Transverse colon (tissue), 4 donors: Measurements from ENCODE around the gene EYA4. TPM values are rescaled to one million over a fixed set of nuclear protein-coding genes. Genes with fewer than 3 reads are reported as not detected.

Experiments used
- DNase-seq: peaks from one replicate; pipeline ENCODE4 v3.0.0-alpha.2; 2019
- H3K27ac ChIP-seq, 4 donors: fragments of 200-600 bp; sonication (generic); 2 replicates each; pipeline ENCODE4 v1.5.1; 2016 to 2018; ENCODE audit warnings: inconsistent platforms in 4 of 4
- H3K27me3 ChIP-seq: fragments of 200-600 bp; sonication (generic); 2 replicates; pipeline ENCODE4 v1.5.1; 2017; ENCODE audit warnings: inconsistent platforms
- H3K36me3 ChIP-seq, 4 donors: fragments of 200-600 bp; sonication (generic); 2 replicates each; pipeline ENCODE4 v1.5.1; 2017 to 2019; ENCODE audit warnings: inconsistent platforms in 4 of 4
- H3K4me1 ChIP-seq, 4 donors: fragments of 200-600 bp; sonication (generic); 2 replicates each; pipeline ENCODE4 v1.5.1; 2017 to 2020; ENCODE audit warnings: inconsistent platforms in 4 of 4
- H3K4me3 ChIP-seq, 4 donors: fragments of 200-600 bp; sonication (generic); 1 replicate in 1 of 4; 2 replicates in 3 of 4; pipeline versions ENCODE4 v1.5.1 to v1.6.1; 2017 to 2019; ENCODE audit warnings: inconsistent platforms in 4 of 4
- H3K9me3 ChIP-seq, 2 donors: fragments of 200-600 bp; sonication (generic); 2 replicates each; pipeline ENCODE4 v1.5.1; 2017 to 2019; ENCODE audit warnings: inconsistent platforms in 2 of 2
- EP300 ChIP-seq: sonication (generic); formaldehyde crosslinking; IDR thresholded peaks from one replicate; pipeline ENCODE4 v1.6.1; 2017; ENCODE audit warnings: antibody characterized with exemption, low read depth
- POLR2A ChIP-seq: fragments of 450-650 bp; IDR thresholded peaks from one replicate; pipeline ENCODE4 v1.6.1; 2016; ENCODE audit warnings: antibody characterized with exemption, mild to moderate bottlenecking, moderate library complexity
- POLR2AphosphoS5 ChIP-seq, 3 donors: sonication (generic); formaldehyde crosslinking; IDR thresholded peaks; one replicate each; pipeline ENCODE4 v1.6.1; 2016; ENCODE audit warnings: antibody characterized with exemption in 3 of 3
- WGBS, 2 donors: methylation state at CpG; one replicate each; pipeline ENCODE4 v1.1.5; 2018; ENCODE audit warnings: low coverage in 1 of 2; 5-methylcytosine and 5-hydroxymethylcytosine counted together
- in situ Hi-C, 4 donors: fragments of 200-750 bp; cut with MboI; loops; one replicate each; pipeline versions ENCODE4 v1.15.0 to v1.15.1; 2017; ENCODE audit warnings: low sequenced_read_pairs in 3 of 4, low pct_ligation_motif_present in 1 of 4, low pct_unique_long_range_greater_than_20kb in 1 of 4
- intact Hi-C: fragments of 100-400 bp; cut with DNase I; formaldehyde crosslinking; loops from one replicate; pipeline ENCODE4 v1.15.1; 2023; ENCODE audit warnings: low total_unique reads
- total RNA-seq, 4 donors: library from RNA; depleted of rRNA; stranded (reverse); fragments of >200 nt; gene quantifications; one replicate each; pipeline ENCODE4 v1.1.0, GENCODE V29; 2016
- TF ChIP-seq, protein P1 (sequence below), 5 experiments: fragments of 200-600 bp in 3 of 5; fragments of 450-650 bp in 2 of 5; sonication (generic) in 3 of 5; IDR thresholded peaks; 1 replicate in 2 of 5; 2 replicates in 3 of 5; pipeline ENCODE4 v1.5.1; 2016 to 2017; ENCODE audit warnings: antibody characterized with exemption in 5 of 5, inconsistent platforms in 3 of 5, mild to moderate bottlenecking in 2 of 5, moderate library complexity in 1 of 5

EYA4 gene
- total RNA-seq, 4 donors from 2014 or later = 0.27 to 0.64 TPM; not detected in 2

DNA sequence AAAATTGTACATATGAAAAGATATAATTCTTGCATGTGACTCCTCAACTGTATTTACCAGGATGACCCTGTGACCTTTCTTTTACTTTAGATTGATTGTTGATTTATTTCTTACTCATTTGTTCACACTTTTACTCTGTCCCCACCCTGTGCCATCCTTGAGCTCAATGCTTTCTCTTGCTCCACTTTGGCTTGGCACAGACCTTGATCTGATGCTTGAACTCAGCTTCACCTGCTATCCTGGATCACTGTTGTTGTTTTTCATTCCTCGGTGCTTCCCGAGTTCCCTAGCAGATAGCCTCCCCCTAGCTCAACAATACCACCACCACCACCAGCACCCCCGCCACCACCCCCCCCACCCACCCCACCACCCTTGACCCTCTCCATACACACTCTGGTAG, 102.1 kb downstream of the EYA4 start:
- H3K36me3 ChIP-seq = no peaks in the 10 kb centered on the region
- in situ Hi-C loops = no loop called here
- H3K4me3 ChIP-seq = no peak overlapping the region
- intact Hi-C loops = no loop called here
- TF ChIP-seq POLR2AphosphoS5 (IDR thresholded peaks at IDR 0.05) (no peak), EP300 (no peak), POLR2A (no peak)
- TF ChIP-seq, protein P1, sequence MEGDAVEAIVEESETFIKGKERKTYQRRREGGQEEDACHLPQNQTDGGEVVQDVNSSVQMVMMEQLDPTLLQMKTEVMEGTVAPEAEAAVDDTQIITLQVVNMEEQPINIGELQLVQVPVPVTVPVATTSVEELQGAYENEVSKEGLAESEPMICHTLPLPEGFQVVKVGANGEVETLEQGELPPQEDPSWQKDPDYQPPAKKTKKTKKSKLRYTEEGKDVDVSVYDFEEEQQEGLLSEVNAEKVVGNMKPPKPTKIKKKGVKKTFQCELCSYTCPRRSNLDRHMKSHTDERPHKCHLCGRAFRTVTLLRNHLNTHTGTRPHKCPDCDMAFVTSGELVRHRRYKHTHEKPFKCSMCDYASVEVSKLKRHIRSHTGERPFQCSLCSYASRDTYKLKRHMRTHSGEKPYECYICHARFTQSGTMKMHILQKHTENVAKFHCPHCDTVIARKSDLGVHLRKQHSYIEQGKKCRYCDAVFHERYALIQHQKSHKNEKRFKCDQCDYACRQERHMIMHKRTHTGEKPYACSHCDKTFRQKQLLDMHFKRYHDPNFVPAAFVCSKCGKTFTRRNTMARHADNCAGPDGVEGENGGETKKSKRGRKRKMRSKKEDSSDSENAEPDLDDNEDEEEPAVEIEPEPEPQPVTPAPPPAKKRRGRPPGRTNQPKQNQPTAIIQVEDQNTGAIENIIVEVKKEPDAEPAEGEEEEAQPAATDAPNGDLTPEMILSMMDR (IDR thresholded peaks at IDR 0.05) = no peak
- no peak overlapping the region for H3K27ac ChIP-seq
- no peaks in the 10 kb centered on the region for H3K27me3 ChIP-seq
- no peak for DNase-seq
- WGBS, 2 donors = 65 to 77% methylated on average over 2 to 3 of the region's 3 CpGs
- no peaks in the 10 kb centered on the region for H3K9me3 ChIP-seq
- H3K4me1 ChIP-seq = no peaks in the 10 kb centered on the region

GRCh38 chr6:133348846-133349245, 107.7 kb downstream of the EYA4 start:
- TF ChIP-seq, protein P1 (IDR thresholded peaks at IDR 0.05) = no peak
- TF ChIP-seq EP300 = no peak
- TF ChIP-seq POLR2AphosphoS5 (IDR thresholded peaks at IDR 0.05) = no peak
- no peak for TF ChIP-seq POLR2A
- H3K27ac ChIP-seq = no peak overlapping the region
- DNase-seq = no peak
- H3K36me3 ChIP-seq = no peaks in the 10 kb centered on the region
- in situ Hi-C loops = no loop called here
- H3K4me1 ChIP-seq = no peaks in the 10 kb centered on the region
- 51 to 67% methylated on average over 3 of the region's 3 CpGs for WGBS, 2 donors
- H3K4me3 ChIP-seq = no peak overlapping the region
- no peaks in the 10 kb centered on the region for H3K9me3 ChIP-seq
- intact Hi-C loops = no loop called here
- H3K27me3 ChIP-seq = no peaks in the 10 kb centered on the region

DNA sequence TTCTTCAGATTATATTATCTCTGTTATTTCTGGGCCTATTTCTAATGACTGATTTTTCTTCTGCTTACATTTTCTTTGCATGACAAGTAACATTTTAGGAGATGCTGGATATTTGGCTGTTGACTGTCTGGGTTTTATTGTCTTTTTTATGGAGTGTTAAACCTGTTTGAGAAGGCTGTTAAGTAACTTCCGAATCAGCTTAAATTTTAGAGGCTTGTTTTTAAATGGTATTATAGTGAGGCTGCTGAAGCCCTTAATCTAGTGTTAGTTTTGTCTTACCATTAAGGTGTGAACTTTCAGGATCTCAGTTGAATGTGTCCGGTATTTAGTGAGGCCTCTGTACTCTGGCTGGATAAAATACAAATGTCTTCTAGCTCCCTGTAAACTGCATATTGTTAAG, 109.8 kb downstream of the EYA4 start:
- DNase-seq = no peak
- H3K36me3 ChIP-seq = no peaks in the 10 kb centered on the region
- H3K9me3 ChIP-seq = no peaks in the 10 kb centered on the region
- H3K27ac ChIP-seq = no peak overlapping the region
- intact Hi-C loops = no loop called here
- H3K27me3 ChIP-seq = no peaks in the 10 kb centered on the region
- in situ Hi-C loops = no loop called here
- TF ChIP-seq, protein P1 (IDR thresholded peaks at IDR 0.05) = no peak
- TF ChIP-seq POLR2AphosphoS5 (IDR thresholded peaks at IDR 0.05) (no peak), EP300 (no peak), POLR2A (no peak)
- 31 to 55% methylated on average over 2 of the region's 2 CpGs for WGBS, 2 donors
- no peak overlapping the region for H3K4me3 ChIP-seq
- H3K4me1 ChIP-seq = no peaks in the 10 kb centered on the region

DNA sequence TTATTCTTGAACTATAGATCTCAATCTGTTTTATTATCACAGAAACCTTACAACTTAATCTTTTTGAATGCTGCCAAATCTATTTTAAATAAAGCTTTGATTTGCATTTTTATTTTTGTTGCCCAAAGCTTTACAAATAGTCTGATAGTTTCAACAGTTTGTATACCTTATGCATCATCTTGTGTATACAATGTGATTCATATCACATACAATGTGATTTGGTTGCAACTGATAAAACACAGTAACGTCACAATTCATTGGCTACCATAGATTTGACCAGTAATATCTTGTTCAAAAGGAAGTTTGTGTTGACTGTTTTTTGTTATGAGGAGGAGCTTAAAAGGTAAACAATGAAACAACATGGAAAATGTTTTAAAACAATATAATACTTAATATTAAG, 110.9 kb downstream of the EYA4 start:
- in situ Hi-C loops (no loop called here), intact Hi-C loops (no loop called here)
- TF ChIP-seq, protein P1 (IDR thresholded peaks at IDR 0.05) = no peak
- no peak for TF ChIP-seq POLR2AphosphoS5 (IDR thresholded peaks at IDR 0.05)
- no peak for TF ChIP-seq EP300
- Histone ChIP-seq H3K27ac (no peak overlapping the region), H3K4me3 (no peak overlapping the region), H3K9me3 (no peaks in the 10 kb centered on the region), H3K4me1 (no peaks in the 10 kb centered on the region), H3K36me3 (no peaks in the 10 kb centered on the region), H3K27me3 (no peaks in the 10 kb centered on the region)
- 66 to 80% methylated on average over 1 of the region's 1 CpG for WGBS, 2 donors
- no peak for DNase-seq
